KG1 (cell line): ENCODE measurements around the gene COL19A1.
"Not testable (repeated sequence)": the region's sequence is repeated elsewhere in the genome, so short reads cannot be mapped to it uniquely, and the experiment has no call there.

Source experiments
- DNase-seq: peaks from one replicate; lab custom pipeline; 2025; lab: John Stamatoyannopoulos, UW

The COL19A1 gene

DNA sequence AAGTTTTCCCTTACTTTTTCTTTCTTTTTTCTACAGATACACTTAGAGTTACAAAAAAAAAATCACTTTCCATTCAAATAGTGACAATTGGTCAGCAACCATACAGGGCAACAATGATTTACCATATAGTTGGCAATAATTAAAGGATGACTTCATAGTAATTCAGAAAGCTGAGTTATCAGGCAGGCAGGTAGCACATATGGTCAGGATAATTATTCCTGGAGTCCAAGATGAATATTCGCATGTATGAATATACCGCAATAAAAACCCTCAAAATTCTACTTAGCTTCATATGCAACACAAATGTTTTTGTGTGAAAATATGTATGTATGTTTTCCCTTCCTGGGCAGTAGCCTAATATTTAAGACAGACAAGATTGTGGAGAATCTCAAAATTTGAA, 34.5 kb downstream of the COL19A1 start:
- DNase-seq, result no peak

DNA sequence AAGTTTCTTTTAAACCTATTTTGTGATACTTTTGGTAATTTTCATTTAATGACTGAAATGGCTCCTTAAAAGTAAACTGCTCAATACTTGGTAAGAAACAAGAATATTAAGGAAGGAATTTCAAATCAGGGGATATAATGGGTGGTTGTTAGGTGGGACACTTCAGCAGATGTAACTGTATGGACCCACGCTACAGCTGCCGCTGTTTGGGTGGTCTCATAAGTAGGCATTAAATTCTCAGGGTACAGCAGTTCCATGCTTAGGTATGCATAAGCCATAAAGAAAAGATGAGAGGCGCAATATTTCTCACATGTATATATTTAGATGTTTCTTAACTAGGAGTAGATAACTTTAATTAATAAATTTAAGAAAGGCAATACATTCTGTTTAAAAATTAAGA, 35.0 kb downstream of the COL19A1 start:
- DNase-seq, result no peak

GRCh38 chr6:69907981-69908498, 41.7 kb downstream of the COL19A1 start:
- DNase-seq, result no peak

DNA sequence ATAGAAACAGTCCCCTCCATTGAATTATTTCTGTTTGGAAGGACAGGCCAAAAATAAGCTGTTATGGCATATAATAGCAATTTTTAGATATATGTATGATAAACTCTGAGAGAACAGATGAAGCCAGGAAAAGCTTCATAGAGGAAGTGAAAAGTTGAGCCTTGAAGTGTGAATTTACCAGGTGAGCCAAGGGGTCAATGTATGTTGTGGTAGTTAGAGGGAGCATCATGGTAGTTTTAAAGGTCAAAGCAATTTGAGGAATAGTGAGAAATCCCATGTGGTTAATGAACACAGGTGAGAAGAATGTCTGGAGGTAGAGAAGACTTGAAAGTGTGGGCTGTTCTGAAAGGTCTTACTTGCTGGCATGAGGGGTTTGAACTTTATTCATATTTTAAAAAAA, 47.0 kb downstream of the COL19A1 start:
- no peak for DNase-seq

DNA sequence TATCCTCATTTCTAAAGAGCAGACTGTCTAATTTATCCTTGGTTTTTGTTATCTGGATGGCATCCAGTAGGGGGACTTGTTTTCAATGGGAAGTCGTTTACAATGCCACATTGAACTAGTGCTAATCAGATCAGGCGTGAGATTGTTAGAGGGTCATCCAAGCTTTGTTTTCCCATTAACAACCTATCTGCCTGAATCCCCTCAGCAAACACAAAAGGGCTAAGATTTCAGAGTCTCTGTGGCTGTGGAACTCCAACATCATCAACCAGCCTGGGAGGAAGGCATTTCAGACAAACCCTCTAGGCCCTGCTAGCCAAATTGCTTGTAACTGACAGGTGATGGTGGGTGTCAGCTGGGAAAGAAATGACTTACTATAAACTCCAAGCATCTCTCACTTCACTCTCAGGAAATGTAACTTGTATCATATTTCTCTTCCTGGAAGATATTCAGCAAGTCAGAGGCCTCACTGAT, 47.7 kb downstream of the COL19A1 start:
- no peak for DNase-seq

DNA sequence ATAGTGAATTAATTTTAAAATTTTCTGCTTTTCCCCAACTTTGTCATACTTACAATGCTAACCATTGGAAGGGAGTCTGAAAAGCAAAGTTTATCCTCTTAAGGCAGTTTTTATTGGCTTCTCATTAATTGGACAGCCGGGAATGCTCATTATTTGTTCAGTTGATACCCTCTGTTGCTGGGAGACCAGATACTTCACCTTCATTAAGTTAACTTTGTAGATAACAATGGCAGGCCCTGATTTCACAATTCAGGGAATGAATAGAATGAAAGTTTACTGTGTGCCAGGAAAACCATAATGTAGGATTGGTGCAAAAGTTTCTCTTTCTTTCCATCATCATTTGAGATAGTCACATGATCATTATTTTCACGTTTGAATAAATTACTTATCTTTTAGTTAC, 49.0 kb downstream of the COL19A1 start:
- no peak for DNase-seq

- no peak for DNase-seq
These were observed 51.5 kb downstream of the COL19A1 start for GRCh38 chr6:69917834-69918233.

DNA sequence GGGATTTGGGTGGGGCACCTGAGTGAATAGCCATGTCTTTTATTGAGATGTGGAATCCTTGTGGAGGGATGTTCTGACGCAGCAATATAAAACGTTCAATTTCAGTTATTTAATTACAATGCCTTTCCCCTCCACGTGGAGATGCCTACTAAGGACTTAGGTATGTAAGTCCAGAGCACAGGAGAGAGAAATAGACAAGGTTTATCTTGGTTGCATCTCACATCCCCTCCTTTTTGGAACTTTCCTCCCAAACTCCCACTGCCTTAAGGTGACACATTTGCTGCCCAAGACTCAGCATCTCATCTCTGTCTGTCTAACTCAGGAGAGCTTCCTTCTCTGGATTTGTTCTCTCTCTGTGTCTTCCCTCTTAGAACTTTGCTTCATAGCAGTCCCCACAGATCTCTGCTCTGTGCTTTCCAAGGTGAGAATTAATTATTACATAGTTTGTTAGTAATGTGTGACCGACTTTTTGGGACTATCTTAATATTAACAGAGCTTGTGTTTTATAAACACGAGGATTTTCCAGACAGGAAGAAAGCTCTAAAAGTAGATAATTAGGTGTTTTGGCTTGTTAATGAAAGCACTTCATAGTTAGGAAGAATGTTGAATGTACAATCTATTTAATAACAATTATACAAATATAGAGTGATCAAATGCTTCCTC, 52.6 kb downstream of the COL19A1 start:
- DNase-seq, result no peak

GRCh38 chr6:69921066-69921465, 54.7 kb downstream of the COL19A1 start:
- DNase-seq, result not testable (repeated sequence)

DNA sequence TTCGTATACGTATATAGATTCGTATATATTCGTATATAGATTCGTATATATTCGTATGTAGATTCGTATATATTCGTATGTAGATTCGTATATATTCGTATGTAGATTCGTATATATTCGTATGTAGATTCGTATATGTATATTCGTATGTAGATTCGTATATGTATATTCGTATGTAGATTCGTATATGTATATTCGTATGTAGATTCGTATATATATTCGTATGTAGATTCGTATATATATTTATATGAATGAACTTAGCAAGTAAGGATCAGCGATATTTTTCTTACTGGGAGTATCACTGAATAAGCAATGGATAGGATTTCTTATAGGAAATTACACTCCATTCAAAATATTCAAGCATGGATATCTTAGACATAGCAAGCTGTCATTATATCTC, 55.3 kb downstream of the COL19A1 start:
- DNase-seq, result not testable (repeated sequence)

DNA sequence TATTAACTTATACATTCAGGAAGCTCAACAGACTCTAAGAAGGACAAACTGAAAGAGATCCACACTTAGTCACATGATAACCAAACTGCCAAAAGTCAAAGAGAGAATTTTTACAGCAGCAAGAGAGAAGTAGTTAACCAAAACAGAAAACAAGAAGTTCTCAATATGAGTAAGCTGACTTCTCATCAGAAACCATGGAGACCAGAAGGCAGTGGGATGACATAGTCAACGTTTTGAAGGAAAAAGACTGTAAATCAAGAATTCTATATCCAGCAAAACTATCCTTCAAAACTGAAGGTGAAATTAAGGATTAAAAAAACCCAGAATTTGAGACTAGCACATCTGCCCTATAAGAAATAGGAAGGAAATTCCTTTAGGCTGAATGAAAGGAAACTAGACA, 60.4 kb downstream of the COL19A1 start:
- no peak for DNase-seq

GRCh38 chr6:69933239-69933638, 66.9 kb downstream of the COL19A1 start:
- no peak for DNase-seq

DNA sequence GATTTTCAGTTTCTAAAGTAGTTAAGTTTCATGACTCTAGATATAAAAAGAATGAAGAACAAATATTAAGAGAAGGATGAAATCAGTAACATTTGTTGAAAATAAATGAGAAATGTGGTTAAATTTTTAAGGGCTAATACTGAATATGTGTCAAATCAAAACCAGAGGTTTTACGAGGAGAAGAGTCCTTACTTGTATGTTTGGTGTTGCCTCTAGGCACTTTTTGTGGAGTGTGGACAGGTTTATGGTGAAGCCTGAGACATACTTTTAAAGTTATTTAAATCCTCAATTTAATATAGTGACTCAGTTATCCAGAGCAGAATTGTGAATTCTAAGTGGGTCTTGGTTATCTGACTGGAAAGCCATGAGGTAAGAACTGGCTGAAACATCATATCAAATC, 68.7 kb downstream of the COL19A1 start:
- DNase-seq, result no peak

- DNase-seq, result no peak
These were observed 70.5 kb downstream of the COL19A1 start for GRCh38 chr6:69936674-69937363.

DNA sequence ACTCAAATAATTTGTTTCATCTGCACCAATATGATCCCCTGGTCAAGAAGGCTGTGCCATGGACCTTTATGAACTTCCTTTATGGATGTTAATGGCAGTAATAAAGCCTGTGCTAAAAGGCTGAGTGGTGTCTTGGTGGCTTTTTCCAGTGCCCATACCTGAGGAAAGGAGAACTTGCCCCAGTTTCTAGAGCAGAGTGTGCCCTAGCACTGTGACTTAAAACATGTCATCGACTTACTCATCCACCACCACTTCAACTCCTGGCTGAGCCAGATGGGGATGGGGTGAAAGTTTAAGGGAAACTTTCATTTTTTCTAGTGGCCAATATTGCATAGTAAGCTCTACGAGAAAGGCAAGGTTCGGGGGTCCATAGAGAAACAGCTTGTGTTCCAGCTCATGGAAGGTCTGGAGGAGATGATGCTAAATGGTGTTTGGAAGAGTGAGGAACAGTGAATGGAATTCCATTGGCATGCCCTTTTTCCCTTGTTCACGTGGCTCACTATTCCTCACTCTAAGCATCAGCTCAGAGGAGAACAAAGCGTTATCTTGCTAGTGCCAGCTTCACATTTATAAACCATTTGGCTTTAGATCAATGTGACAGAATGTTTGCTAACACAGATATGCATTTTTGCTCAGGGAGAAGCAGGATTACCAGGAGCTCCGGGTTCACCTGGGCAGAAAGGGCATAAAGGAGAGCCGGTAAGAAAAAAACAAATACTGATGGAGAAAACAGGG, 71.2 kb downstream of the COL19A1 start:
- DNase-seq, result no peak

GRCh38 chr6:69942485-69942884, 76.1 kb downstream of the COL19A1 start:
- DNase-seq, result no peak

GRCh38 chr6:69945192-69945591, 78.8 kb downstream of the COL19A1 start:
- no peak for DNase-seq

- no peak for DNase-seq
These were observed 82.2 kb downstream of the COL19A1 start for GRCh38 chr6:69948479-69949114.

- DNase-seq, result no peak
These were observed 87.1 kb downstream of the COL19A1 start for GRCh38 chr6:69953491-69953890.

DNA sequence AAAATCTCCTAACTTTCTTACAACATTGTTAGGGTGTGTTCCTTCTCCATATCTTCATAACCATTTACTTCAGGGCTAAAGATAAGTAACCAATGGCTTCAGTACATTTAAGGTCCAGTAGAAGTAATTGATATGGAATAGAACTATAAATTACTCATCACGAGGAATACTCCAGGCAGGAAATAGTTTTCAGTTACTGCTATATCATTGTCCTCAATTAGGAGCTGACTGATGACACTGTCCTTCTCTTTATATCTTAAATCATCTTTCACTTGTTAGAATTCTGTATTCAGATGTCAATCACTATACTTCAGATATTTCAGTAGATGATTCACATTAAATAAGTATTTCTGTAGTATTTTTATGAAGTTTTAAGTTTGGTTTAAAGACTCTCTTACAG, 88.4 kb downstream of the COL19A1 start:
- DNase-seq, result no peak

GRCh38 chr6:69957985-69958559, 91.7 kb downstream of the COL19A1 start:
- DNase-seq, result no peak

- no peak for DNase-seq
These were observed 92.6 kb downstream of the COL19A1 start for GRCh38 chr6:69958978-69959377.
